Posterior cingulate gyrus (tissue), 11 donors: ENCODE results near the gene LTO1.

Source experiments
- DNase-seq, 10 donors: peaks; one replicate each; pipeline versions ENCODE4 v3.0.0 to v3.0.0-alpha.2; 2020 to 2021; ENCODE audit warnings: mixed read lengths in 3 of 10
- intact Hi-C: fragments of 100-400 bp; cut with DNase I; formaldehyde crosslinking; loops from one replicate; pipeline ENCODE4 v1.15.1; 2023

LTO1 gene

GRCh38 chr11:69662021-69662698 lies 13.0 kb downstream of the LTO1 start:
- peak in 4 of 10 donors; percentile 26 to 77 (median 64) for DNase-seq
- intact Hi-C loops: no loop called here

GRCh38 chr11:69661413-69661715 lies 13.8 kb downstream of the LTO1 start:
- intact Hi-C loops: no loop called here
- DNase-seq: peak in 3 of 10 donors; percentile 14 to 20 (median 14)

- DNase-seq: peak in 1 of 10 donors; percentile 7
- intact Hi-C loops: no loop called here
Measured at GRCh38 chr11:69660001-69660500, 15.1 kb downstream of the LTO1 start.

GRCh38 chr11:69659591-69659990 lies 15.6 kb downstream of the LTO1 start:
- DNase-seq: peak in 4 of 10 donors; percentile 4 to 63 (median 48)
- intact Hi-C loops: no loop called here

- DNase-seq: peak in 4 of 10 donors; percentile 7 to 61 (median 38)
- intact Hi-C loops: no loop called here
Measured at GRCh38 chr11:69658626-69659450, 16.3 kb downstream of the LTO1 start.

GRCh38 chr11:69657911-69658625 lies 17.1 kb downstream of the LTO1 start:
- DNase-seq: peak in 4 of 10 donors; percentile 20 to 81 (median 58)

GRCh38 chr11:69657456-69657910 lies 17.7 kb downstream of the LTO1 start:
- intact Hi-C loops: no loop called here
- DNase-seq: peak in 4 of 10 donors; percentile 13 to 61 (median 52)

More at GRCh38 chr11:69657911-69658625, 17.1 kb downstream of the LTO1 start:
- intact Hi-C loops: no loop called here

- intact Hi-C loops: no loop called here
- peak in 4 of 10 donors; percentile 7 to 69 (median 58) for DNase-seq
Measured at GRCh38 chr11:69656536-69657455, 18.4 kb downstream of the LTO1 start.

GRCh38 chr11:69655479-69656428 lies 19.4 kb downstream of the LTO1 start:
- peak in 3 of 10 donors; percentile 53 to 64 (median 61) for DNase-seq
- intact Hi-C loops: no loop called here

GRCh38 chr11:69654660-69655478 lies 20.3 kb downstream of the LTO1 start:
- DNase-seq: peak in 3 of 10 donors; percentile 59 to 80 (median 73)
- intact Hi-C loops: no loop called here

- DNase-seq: peak in 3 of 10 donors; percentile 72 to 82 (median 75)
- intact Hi-C loops: no loop called here
Measured at GRCh38 chr11:69654001-69654659, 21.0 kb downstream of the LTO1 start.

- DNase-seq: peak in 3 of 10 donors; percentile 21 to 64 (median 40)
Measured at GRCh38 chr11:69653406-69653960, 21.7 kb downstream of the LTO1 start.

GRCh38 chr11:69652999-69653398 lies 22.2 kb downstream of the LTO1 start:
- peak in 3 of 10 donors; percentile 1 to 22 (median 16) for DNase-seq
- intact Hi-C loops: no loop called here

More at GRCh38 chr11:69653406-69653960, 21.7 kb downstream of the LTO1 start:
- intact Hi-C loops: no loop called here

- intact Hi-C loops: no loop called here
Measured at GRCh38 chr11:69651834-69652620, 23.1 kb downstream of the LTO1 start.

GRCh38 chr11:69650832-69651344 lies 24.3 kb downstream of the LTO1 start:
- intact Hi-C loops: no loop called here
- peak in 4 of 10 donors; percentile 7 to 72 (median 62) for DNase-seq

More at GRCh38 chr11:69651834-69652620, 23.1 kb downstream of the LTO1 start:
- peak in 4 of 10 donors; percentile 6 to 79 (median 44) for DNase-seq
